ENCODE measurements around the gene SHISA7.

DNA sequence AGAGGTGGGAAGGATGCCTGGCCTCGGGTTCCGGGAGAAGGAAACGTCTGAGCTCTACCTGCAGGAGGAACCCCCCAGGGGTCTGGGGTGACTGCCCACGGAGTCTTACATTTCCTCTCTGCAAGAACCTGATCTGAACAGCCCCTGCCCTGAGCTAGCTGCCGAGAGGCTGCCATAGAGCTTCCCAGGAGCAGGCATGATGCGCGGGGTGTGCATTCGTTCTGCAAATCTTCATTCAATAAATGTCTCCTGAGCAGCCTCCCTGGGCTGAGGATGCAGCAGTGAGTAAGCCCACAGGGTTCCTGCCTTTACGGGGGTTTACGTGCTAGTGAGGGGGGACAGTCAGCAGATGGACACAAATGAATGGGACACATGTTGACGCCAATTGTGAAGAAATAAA lies 1.5 kb upstream of the SHISA7 start:
- TF ChIP-seq, protein P1, sequence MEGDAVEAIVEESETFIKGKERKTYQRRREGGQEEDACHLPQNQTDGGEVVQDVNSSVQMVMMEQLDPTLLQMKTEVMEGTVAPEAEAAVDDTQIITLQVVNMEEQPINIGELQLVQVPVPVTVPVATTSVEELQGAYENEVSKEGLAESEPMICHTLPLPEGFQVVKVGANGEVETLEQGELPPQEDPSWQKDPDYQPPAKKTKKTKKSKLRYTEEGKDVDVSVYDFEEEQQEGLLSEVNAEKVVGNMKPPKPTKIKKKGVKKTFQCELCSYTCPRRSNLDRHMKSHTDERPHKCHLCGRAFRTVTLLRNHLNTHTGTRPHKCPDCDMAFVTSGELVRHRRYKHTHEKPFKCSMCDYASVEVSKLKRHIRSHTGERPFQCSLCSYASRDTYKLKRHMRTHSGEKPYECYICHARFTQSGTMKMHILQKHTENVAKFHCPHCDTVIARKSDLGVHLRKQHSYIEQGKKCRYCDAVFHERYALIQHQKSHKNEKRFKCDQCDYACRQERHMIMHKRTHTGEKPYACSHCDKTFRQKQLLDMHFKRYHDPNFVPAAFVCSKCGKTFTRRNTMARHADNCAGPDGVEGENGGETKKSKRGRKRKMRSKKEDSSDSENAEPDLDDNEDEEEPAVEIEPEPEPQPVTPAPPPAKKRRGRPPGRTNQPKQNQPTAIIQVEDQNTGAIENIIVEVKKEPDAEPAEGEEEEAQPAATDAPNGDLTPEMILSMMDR (IDR thresholded peaks at IDR 0.05), result no peak
- no peak for TF ChIP-seq POLR2A (IDR thresholded peaks at IDR 0.05)
